ENCODE results near the gene MEGF11. TPM values are rescaled to one million over a fixed set of nuclear protein-coding genes. Genes with fewer than 3 reads are reported as not detected.

Gene MEGF11
- total and polyA plus RNA-seq, 4 donors = 6.2 to 20.3 (median 14.0) TPM

DNA sequence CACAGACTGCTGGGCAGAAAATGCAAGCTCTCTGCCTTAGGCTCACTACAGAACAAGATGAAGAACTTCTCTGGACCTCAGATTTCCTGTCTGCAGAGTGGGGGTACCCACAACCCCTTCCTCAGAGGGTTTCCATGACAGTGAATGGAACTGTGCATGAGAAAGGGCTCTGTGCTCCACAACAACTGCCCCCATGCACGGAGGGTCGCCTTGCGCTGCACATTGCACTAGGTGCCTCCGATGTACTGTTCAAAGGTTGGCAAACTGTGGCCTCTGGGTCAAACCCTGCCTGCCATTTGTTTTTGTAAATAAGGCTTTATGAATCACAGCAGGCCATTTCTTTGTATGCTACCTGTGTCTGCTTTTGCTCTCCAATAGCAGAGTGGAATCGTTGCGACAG lies 212.3 kb downstream of the MEGF11 start:
- Histone ChIP-seq H3K4me1 (ENCODE audit: control insufficient read depth, insufficient read depth, low read length) (peaks cover 6% of the 10 kb centered on the region), H3K36me3 (ENCODE audit: control insufficient read depth, insufficient read depth, low read length) (no peaks in the 10 kb centered on the region), H3K4me3 (ENCODE audit: low read depth, low read length) (no peak overlapping the region), H3K27me3 (ENCODE audit: control insufficient read depth, insufficient read depth, low read length) (no peaks in the 10 kb centered on the region), H3K9me3 (ENCODE audit: control insufficient read depth, insufficient read depth, low read length) (no peaks in the 10 kb centered on the region), H3K27ac (ENCODE audit: low read depth, low read length) (no peak overlapping the region)
- WGBS (ENCODE audit: insufficient coverage) = 83% methylated on average over 1 of the region's 6 CpGs
- no peak for DNase-seq (ENCODE audit: low read depth in 4 of 6, low spot score in 6 of 6)

DNA sequence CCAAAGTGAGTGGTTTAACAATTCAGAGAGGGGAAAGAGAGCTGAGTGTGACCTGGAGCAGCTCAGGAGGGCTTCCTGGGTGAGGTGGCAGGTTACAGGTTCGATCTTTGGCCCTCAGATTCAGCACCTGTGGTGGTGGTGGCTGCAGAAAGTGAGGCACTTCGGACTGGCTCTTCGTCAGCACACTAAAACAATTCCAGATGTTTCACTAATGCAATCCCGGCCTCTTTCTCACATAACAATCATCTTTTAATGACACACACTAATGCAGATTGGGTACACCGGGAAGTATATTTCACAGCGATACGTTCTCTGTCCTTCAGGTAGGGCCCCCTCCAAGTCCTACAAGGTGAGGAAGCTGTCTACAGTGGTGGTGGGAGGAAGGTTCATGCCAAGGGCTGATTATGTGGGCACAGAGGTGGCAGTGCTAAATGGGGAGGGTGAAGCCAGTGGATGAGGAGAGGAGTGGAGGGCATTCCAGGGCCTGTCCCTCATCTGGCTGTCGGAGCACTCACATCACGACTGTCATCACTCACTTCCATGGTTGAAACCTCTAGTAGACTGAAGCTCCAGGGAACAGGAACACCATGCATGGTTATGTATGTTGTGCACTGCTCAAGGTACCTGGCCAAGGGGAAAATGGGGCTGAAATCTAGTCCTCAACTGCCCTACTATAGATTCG lies 213.2 kb downstream of the MEGF11 start:
- Histone ChIP-seq H3K4me1 (ENCODE audit: control insufficient read depth, insufficient read depth, low read length) (peaks cover 4% of the 10 kb centered on the region), H3K4me3 (ENCODE audit: low read depth, low read length) (no peak overlapping the region), H3K36me3 (ENCODE audit: control insufficient read depth, insufficient read depth, low read length) (no peaks in the 10 kb centered on the region), H3K27ac (ENCODE audit: low read depth, low read length) (no peak overlapping the region), H3K27me3 (ENCODE audit: control insufficient read depth, insufficient read depth, low read length) (no peaks in the 10 kb centered on the region), H3K9me3 (ENCODE audit: control insufficient read depth, insufficient read depth, low read length) (no peaks in the 10 kb centered on the region)
- 95% methylated on average over 6 of the region's 10 CpGs for WGBS (ENCODE audit: insufficient coverage)
- DNase-seq (ENCODE audit: low read depth in 4 of 6, low spot score in 6 of 6) = no peak

DNA sequence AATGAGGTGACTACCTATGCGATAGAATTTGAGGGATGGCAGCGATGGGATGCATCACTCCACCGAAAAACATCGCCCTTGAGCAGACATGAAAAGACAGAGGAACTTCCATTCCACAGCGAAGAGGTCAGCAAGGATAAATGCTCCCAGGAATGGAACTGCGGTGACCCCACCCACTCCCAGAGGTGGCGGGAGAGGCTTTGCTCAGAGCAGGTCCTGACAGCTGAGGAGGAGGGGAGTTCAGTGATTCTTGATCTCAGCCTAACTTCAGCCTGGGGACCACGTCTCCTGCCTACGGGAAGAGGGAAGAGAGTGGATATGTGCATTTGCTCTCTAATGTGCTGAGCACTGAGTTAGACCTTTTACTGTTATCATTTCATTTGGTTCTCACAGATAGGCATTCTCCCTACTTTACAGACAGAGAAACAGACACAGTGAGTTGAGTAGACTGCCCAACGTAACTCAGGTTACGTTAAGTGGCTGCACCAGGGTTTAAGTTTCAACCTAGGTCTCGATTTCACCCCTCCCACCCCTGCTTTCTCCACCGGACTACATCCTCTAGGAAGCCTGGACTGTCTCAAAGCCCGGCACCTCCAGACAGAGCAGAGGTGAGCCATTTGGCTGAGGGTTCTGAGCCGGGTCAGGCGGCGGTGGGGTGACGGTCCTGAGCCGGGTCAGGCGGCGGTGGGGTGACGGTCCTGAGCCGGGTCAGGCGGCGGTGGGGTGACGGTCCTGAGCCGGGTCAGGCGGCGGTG lies 214.3 kb downstream of the MEGF11 start:
- DNase-seq (ENCODE audit: low read depth in 4 of 6, low spot score in 6 of 6) = no peak
- Histone ChIP-seq H3K27ac (ENCODE audit: low read depth, low read length) (no peak overlapping the region), H3K4me1 (ENCODE audit: control insufficient read depth, insufficient read depth, low read length) (peaks cover 4% of the 10 kb centered on the region), H3K9me3 (ENCODE audit: control insufficient read depth, insufficient read depth, low read length) (no peaks in the 10 kb centered on the region), H3K27me3 (ENCODE audit: control insufficient read depth, insufficient read depth, low read length) (no peaks in the 10 kb centered on the region), H3K4me3 (ENCODE audit: low read depth, low read length) (no peak overlapping the region), H3K36me3 (ENCODE audit: control insufficient read depth, insufficient read depth, low read length) (no peaks in the 10 kb centered on the region)
- 76% methylated on average over 13 of the region's 29 CpGs for WGBS (ENCODE audit: insufficient coverage)

DNA sequence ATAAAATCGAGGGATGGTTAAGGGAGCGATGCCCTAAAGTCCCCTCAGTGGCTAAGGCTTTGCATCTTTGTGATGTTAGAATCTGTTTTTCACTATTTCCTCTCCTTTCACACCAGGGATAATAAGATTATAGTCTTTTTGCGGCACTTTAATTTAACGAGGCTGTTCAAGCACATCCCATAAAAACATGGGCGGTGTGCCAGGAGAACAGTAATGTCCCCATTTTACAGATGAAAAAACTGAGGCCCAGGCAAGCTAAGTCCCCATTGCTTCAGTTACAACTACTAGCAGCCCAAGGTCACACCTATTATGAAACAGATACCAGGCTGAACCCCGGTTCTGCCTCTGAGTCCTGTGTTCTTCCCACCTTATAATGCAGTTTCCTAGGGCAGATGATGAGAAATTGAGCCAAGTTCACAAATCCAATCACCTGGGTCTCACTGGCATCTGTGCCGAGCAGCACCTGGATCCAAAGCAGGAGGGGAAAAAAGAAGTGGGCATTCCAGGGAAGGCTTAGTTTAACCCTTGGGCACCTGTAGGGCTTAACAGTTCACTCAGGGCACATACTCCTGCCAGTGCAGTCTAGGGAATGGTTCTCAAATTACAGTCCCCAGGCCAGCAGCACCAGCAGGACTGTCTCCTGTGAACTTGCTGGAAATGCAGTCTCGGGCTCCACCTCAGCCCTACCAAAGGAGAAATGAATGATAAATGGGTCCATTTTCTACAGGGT lies 215.0 kb downstream of the MEGF11 start:
- WGBS (ENCODE audit: insufficient coverage) = 54% methylated on average over 5 of the region's 8 CpGs
- Histone ChIP-seq H3K4me1 (ENCODE audit: control insufficient read depth, insufficient read depth, low read length) (peaks cover 4% of the 10 kb centered on the region), H3K9me3 (ENCODE audit: control insufficient read depth, insufficient read depth, low read length) (no peaks in the 10 kb centered on the region), H3K27me3 (ENCODE audit: control insufficient read depth, insufficient read depth, low read length) (no peaks in the 10 kb centered on the region), H3K36me3 (ENCODE audit: control insufficient read depth, insufficient read depth, low read length) (no peaks in the 10 kb centered on the region), H3K4me3 (ENCODE audit: low read depth, low read length) (no peak overlapping the region), H3K27ac (ENCODE audit: low read depth, low read length) (no peak overlapping the region)
- DNase-seq (ENCODE audit: low read depth in 4 of 6, low spot score in 6 of 6) = no peak

DNA sequence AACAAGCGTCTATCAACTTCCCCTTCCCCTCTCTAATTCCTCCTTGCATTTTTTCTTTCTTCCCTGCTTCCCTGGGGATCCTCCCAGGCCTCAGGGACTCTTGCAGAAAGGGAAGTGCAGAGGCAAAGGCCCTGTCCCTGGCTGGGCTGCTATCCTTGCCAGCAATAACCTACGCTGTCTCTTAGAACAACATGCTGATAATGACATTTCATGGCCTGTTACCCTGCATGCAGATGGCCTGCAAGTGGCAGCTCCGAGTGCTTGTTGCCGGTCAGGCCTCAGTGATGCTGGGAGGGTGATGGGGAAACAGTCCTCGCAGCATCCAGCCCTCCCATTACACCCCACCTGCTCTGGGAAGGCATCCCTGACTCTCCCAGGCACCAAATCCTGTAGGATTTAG lies 216.7 kb downstream of the MEGF11 start:
- Histone ChIP-seq H3K27me3 (ENCODE audit: control insufficient read depth, insufficient read depth, low read length) (no peaks in the 10 kb centered on the region), H3K27ac (ENCODE audit: low read depth, low read length) (no peak overlapping the region), H3K9me3 (ENCODE audit: control insufficient read depth, insufficient read depth, low read length) (no peaks in the 10 kb centered on the region), H3K4me1 (ENCODE audit: control insufficient read depth, insufficient read depth, low read length) (peaks cover 4% of the 10 kb centered on the region), H3K36me3 (ENCODE audit: control insufficient read depth, insufficient read depth, low read length) (no peaks in the 10 kb centered on the region), H3K4me3 (ENCODE audit: low read depth, low read length) (no peak overlapping the region)
- 86% methylated on average over 3 of the region's 5 CpGs for WGBS (ENCODE audit: insufficient coverage)
- DNase-seq (ENCODE audit: low read depth in 4 of 6, low spot score in 6 of 6) = peak in 1 of 6 donors; percentile 77

DNA sequence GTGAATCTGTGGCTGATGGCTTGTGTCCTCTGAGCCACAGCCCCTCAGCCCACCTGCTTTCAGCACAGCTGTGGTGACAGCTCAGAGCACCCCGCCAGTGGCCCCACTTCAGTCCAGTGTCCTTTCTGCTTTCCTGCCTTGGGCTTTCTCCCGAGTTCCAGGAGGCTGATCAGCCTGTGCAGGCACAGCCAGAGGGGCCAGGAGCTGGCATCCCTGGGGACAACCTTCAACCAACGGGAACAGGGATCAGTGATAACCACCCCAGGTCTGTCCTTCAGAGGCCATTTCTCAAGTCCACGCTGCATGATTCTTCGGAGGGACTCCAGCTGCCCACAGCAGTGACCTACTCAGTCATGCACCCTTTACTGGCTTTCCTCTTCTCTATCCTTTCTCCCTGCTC lies 217.6 kb downstream of the MEGF11 start:
- no peak for DNase-seq (ENCODE audit: low read depth in 4 of 6, low spot score in 6 of 6)

DNA sequence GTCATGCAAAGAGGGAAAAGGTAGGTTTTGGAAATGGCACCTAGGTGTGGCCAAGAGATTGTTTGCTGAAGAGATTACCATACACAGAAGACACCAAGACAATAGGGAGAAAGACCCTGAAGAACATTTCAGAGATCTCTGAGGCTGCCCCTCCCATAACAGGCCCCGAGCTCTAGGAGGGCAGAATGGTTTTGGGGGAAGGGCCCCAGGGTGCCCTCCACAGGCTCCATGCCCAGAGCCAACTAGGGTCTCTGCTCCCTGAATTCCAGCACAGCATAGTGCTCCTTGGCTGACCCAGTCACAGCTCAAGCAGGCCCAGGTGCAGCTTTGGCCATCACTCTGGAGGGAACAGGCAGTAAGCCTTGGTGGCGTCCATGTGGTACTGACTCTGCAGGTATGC lies 220.4 kb downstream of the MEGF11 start:
- Histone ChIP-seq H3K36me3 (ENCODE audit: control insufficient read depth, insufficient read depth, low read length) (no peaks in the 10 kb centered on the region), H3K9me3 (ENCODE audit: control insufficient read depth, insufficient read depth, low read length) (no peaks in the 10 kb centered on the region), H3K4me3 (ENCODE audit: low read depth, low read length) (no peak overlapping the region), H3K4me1 (ENCODE audit: control insufficient read depth, insufficient read depth, low read length) (peaks cover 4% of the 10 kb centered on the region), H3K27ac (ENCODE audit: low read depth, low read length) (no peak overlapping the region), H3K27me3 (ENCODE audit: control insufficient read depth, insufficient read depth, low read length) (no peaks in the 10 kb centered on the region)
- no peak for DNase-seq (ENCODE audit: low read depth in 4 of 6, low spot score in 6 of 6)
- WGBS (ENCODE audit: insufficient coverage) = 100% methylated on average over 1 of the region's 2 CpGs

More for the DNA sequence above, 217.6 kb downstream of the MEGF11 start:
- H3K36me3 ChIP-seq (ENCODE audit: control insufficient read depth, insufficient read depth, low read length) = no peaks in the 10 kb centered on the region
- H3K4me3 ChIP-seq (ENCODE audit: low read depth, low read length) = no peak overlapping the region
- H3K9me3 ChIP-seq (ENCODE audit: control insufficient read depth, insufficient read depth, low read length) = no peaks in the 10 kb centered on the region
- no peak overlapping the region for H3K27ac ChIP-seq (ENCODE audit: low read depth, low read length)
- peaks cover 4% of the 10 kb centered on the region for H3K4me1 ChIP-seq (ENCODE audit: control insufficient read depth, insufficient read depth, low read length)
- 78% methylated on average over 5 of the region's 5 CpGs for WGBS (ENCODE audit: insufficient coverage)
- no peaks in the 10 kb centered on the region for H3K27me3 ChIP-seq (ENCODE audit: control insufficient read depth, insufficient read depth, low read length)

DNA sequence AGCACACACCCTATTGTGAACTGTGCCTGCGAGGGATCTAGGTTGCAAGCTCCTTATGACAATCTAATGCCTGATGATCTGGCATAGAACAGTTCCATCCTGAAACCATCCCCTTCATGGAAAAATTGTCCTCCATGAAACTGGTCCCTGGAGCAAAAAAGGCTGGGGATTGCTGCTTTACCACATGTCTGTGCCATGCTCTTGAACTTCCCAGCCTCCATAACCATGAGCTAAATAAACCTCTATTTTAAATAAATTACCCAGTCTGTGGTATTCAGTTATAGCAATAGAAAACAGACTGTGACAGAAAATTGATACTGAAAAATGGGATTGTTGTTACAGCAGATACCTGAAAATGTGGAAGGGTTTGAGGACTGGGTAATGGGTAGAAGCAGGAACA lies 221.5 kb downstream of the MEGF11 start:
- no peak overlapping the region for H3K27ac ChIP-seq (ENCODE audit: low read depth, low read length)
- no peak overlapping the region for H3K4me3 ChIP-seq (ENCODE audit: low read depth, low read length)
- peaks cover 3% of the 10 kb centered on the region for H3K4me1 ChIP-seq (ENCODE audit: control insufficient read depth, insufficient read depth, low read length)
- H3K36me3 ChIP-seq (ENCODE audit: control insufficient read depth, insufficient read depth, low read length) = no peaks in the 10 kb centered on the region
- no peaks in the 10 kb centered on the region for H3K27me3 ChIP-seq (ENCODE audit: control insufficient read depth, insufficient read depth, low read length)
- no peaks in the 10 kb centered on the region for H3K9me3 ChIP-seq (ENCODE audit: control insufficient read depth, insufficient read depth, low read length)
- WGBS (ENCODE audit: insufficient coverage) = 100% methylated on average over 1 of the region's 1 CpG
- no peak for DNase-seq (ENCODE audit: low read depth in 4 of 6, low spot score in 6 of 6)

DNA sequence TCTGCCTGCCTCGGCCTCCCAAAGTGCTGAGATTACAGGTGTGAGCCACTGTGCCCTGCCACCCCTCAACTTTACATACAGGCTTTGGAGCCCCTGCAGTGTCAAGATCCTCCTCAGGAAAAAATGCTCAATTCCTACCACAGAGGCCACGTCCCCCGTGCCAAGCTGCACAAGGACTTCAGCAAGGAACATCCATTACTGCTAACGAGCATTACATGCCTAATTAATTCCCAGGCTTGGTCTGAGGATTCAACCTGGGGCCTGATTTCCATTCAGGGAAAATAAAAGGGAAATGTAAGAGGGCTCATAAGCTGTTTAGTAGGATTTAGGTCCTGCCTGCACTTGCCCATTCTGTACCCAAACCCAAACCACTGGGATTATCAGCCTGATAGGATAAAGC lies 222.9 kb downstream of the MEGF11 start:
- no peak overlapping the region for H3K4me3 ChIP-seq (ENCODE audit: low read depth, low read length)
- 50% methylated on average over 2 of the region's 4 CpGs for WGBS (ENCODE audit: insufficient coverage)
- H3K9me3 ChIP-seq (ENCODE audit: control insufficient read depth, insufficient read depth, low read length) = no peaks in the 10 kb centered on the region

More for the DNA sequence above, 222.9 kb downstream of the MEGF11 start:
- H3K4me1 ChIP-seq (ENCODE audit: control insufficient read depth, insufficient read depth, low read length) = peaks cover 5% of the 10 kb centered on the region
- H3K27ac ChIP-seq (ENCODE audit: low read depth, low read length) = no peak overlapping the region
- no peaks in the 10 kb centered on the region for H3K36me3 ChIP-seq (ENCODE audit: control insufficient read depth, insufficient read depth, low read length)
- no peaks in the 10 kb centered on the region for H3K27me3 ChIP-seq (ENCODE audit: control insufficient read depth, insufficient read depth, low read length)
- peak in 1 of 6 donors; percentile 70 for DNase-seq (ENCODE audit: low read depth in 4 of 6, low spot score in 6 of 6)
